Body of pancreas (tissue), 4 donors: ENCODE data around the gene DCXR.

Experiments used
- POLR2A ChIP-seq, 3 donors: fragments of 450-650 bp; IDR thresholded peaks; one replicate each; pipeline ENCODE4 v1.6.1; 2016; ENCODE audit warnings: antibody characterized with exemption in 3 of 3, mild to moderate bottlenecking in 2 of 3
- TF ChIP-seq, protein P1 (sequence below), 7 experiments: fragments of 450-650 bp in 4 of 7; fragments of 200-600 bp in 3 of 7; sonication (generic) in 3 of 7; IDR thresholded peaks; one replicate each; pipeline ENCODE4 v1.5.1; 2016 to 2019; ENCODE audit warnings: antibody characterized with exemption in 7 of 7

DNA sequence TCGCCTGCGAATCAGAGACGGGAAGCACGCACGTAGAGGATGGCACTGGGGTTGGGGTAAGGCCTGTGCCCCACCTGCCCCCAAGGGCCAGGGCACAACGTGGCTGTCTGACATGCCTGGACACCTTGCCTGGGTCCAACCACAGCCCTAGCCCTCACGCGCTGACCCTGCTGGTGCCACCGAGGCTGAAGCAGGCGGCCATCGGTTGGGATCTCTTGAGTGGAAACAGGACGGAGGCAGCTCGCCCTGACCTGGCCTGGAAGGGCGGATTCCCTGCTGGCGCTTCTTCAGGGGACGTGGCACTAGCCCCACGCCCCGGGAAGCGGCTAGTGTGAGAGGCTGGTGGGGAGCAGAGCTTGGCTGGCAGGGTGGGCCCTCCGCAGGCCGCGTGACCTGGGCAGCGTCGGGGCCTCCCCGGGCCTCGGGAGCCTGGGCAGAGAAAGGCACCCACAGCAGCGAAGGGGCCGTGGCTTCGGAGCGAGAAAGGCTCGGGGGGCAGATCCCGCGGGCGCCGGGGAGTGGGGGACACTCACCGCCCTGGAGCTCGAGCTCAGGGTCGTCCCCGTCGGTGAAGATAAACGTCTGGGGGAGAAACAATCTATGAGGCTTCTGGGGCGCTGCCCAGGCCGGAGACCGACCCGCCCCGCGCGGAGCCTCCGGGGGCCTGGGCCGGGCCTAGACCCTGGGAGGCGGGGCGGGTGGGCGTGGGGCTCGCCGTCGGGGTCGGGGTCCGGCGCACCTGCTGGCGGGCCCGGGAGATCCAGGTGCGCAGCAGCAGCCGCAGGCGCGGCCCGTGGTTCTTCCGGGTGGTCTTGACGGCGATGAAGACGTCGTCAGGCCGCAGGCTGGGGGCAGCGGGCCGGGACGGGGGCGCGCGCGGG is 13.5 kb upstream of the DCXR start:
- TF ChIP-seq, protein P1, sequence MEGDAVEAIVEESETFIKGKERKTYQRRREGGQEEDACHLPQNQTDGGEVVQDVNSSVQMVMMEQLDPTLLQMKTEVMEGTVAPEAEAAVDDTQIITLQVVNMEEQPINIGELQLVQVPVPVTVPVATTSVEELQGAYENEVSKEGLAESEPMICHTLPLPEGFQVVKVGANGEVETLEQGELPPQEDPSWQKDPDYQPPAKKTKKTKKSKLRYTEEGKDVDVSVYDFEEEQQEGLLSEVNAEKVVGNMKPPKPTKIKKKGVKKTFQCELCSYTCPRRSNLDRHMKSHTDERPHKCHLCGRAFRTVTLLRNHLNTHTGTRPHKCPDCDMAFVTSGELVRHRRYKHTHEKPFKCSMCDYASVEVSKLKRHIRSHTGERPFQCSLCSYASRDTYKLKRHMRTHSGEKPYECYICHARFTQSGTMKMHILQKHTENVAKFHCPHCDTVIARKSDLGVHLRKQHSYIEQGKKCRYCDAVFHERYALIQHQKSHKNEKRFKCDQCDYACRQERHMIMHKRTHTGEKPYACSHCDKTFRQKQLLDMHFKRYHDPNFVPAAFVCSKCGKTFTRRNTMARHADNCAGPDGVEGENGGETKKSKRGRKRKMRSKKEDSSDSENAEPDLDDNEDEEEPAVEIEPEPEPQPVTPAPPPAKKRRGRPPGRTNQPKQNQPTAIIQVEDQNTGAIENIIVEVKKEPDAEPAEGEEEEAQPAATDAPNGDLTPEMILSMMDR (IDR thresholded peaks at IDR 0.05): no peak
- no peak for TF ChIP-seq POLR2A (IDR thresholded peaks at IDR 0.05)
